ENCODE measurements around the gene MAD1L1. TPM values are rescaled to one million over a fixed set of nuclear protein-coding genes. Genes with fewer than 3 reads are reported as not detected.

Gene MAD1L1
- total RNA-seq, 2 experiments from 2014 or later: 157 to 160 TPM

DNA sequence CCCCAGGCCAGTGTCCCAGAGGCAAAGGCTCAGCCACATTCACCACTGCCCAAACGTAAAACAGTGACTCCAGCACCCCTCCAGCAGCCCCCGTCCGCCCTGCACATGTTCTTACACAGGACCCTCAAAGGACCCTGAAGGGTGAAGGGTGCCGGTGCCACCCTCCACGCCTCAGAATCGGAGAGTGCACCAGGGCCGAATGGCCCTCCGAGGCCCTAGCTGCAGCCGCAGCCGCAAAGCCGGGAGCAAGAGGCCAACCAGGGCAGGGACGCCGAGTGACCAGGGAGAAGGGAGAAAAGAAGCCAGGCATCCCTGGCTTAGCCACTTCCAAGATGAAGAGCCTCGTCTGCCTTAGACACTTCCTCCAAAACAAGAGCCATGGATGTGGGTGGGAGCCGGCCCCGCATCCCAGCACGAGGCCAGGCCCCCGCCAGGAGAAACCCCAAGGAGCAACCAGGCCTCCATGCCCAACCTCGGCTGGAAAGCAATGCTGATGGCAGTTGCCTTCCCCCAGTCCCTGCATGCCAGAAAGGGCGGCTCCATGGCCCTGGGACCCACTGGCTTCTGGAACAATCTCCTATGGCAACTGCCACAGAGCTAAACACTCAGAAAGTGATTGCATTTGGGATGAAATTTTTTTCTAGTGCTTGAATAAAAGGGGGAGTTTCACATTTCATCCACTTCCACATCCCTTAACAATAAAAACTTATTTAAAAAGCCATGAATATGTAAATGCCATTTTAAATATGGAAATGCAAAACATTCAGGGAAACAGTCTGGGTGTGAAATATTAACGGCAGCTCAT lies 92.3 kb downstream of the MAD1L1 start:
- no peak for TF ChIP-seq CTCF (IDR thresholded peaks at IDR 0.05)
- Histone ChIP-seq H3K27me3 (ENCODE audit: control insufficient read depth in 1 of 2, insufficient read depth in 2 of 2, low read length in 2 of 2) (no peaks in the 10 kb centered on the region), H3K36me3 (ENCODE audit: insufficient read depth, low read length) (peaks cover 19% of the 10 kb centered on the region), H3K4me3 (ENCODE audit: low read length) (no peak overlapping the region), H3K9me3 (ENCODE audit: control insufficient read depth in 1 of 2, insufficient read depth in 1 of 2, low read length in 2 of 2) (peaks cover 0 to 17% of the 10 kb centered on the region in 2 experiments), H3K4me1 (ENCODE audit: insufficient read depth, low read length) (peaks cover 15% of the 10 kb centered on the region), H3K27ac (ENCODE audit: low read depth in 1 of 2, low read length in 2 of 2) (no peak overlapping the region)
- intact Hi-C loops (cut with DNase I, micrococcal nuclease): no loop called here
- no peak overlapping the region for H3K27ac Mint-ChIP-seq
- H3K27me3 Mint-ChIP-seq: no peaks in the 10 kb centered on the region
- ChIA-PET CTCF (no interaction called here), POLR2A (interaction anchor here (0.7 kb wide), 1 partner anchor 293 kb away, joined by 3 read pairs; no protein-coding TSS in a partner anchor)
- H3K9me3 Mint-ChIP-seq: no peaks in the 10 kb centered on the region
- DNase-seq (no peak), ATAC-seq (ENCODE audit: poor library complexity) (no peak)
- H3K4me3 Mint-ChIP-seq: no peak overlapping the region
- peaks cover 13% of the 10 kb centered on the region for H3K4me1 Mint-ChIP-seq (ENCODE audit: low read depth)
- peaks cover 19% of the 10 kb centered on the region for H3K36me3 Mint-ChIP-seq (ENCODE audit: low read depth)

DNA sequence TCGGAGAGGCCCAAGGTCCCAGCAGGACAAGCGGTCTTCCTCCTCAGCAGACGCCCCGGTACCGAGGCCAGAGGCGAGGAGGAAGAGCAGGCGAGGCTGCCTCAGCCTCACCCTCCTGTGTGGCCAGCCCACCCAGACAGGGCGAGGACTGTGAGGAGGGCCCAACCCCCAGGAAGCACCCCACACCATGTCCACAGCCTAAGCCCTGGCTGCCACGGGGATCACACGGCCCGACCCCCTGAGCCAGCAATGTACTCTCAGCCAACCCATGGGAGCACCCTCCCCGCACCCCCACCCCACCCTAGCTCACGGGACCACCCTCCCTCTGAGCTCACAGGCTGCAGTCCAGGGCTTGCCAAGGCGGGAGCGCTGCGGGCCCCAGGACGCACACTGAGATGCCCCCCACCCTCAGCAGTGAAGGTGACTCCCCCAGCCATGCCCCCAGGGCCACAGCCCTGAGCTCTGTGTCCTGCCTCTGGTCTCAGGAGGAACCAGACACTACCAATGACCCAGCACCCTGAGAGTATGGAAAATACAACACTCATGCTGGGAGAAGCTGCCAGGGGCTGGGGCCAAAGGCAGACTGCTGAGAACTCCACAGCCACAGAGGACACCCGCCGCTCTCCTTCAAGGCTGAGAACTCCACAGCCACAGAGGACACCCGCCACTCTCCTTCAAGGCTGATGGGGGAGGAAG lies 93.6 kb downstream of the MAD1L1 start:
- Mint-ChIP-seq H3K4me3 (no peak overlapping the region), H3K9me3 (no peaks in the 10 kb centered on the region), H3K36me3 (ENCODE audit: low read depth) (peaks cover 13% of the 10 kb centered on the region), H3K27me3 (no peaks in the 10 kb centered on the region), H3K4me1 (ENCODE audit: low read depth) (peaks cover 13% of the 10 kb centered on the region), H3K27ac (no peak overlapping the region)
- H3K36me3 ChIP-seq (ENCODE audit: insufficient read depth, low read length): peaks cover 13% of the 10 kb centered on the region
- DNase-seq: no peak
- no peak for TF ChIP-seq CTCF (IDR thresholded peaks at IDR 0.05)
- no peaks in the 10 kb centered on the region for H3K27me3 ChIP-seq (ENCODE audit: control insufficient read depth in 1 of 2, insufficient read depth in 2 of 2, low read length in 2 of 2)
- intact Hi-C loops (cut with DNase I, micrococcal nuclease): no loop called here
- no peak for ATAC-seq (ENCODE audit: poor library complexity)
- peaks cover 0 to 17% of the 10 kb centered on the region in 2 experiments for H3K9me3 ChIP-seq (ENCODE audit: control insufficient read depth in 1 of 2, insufficient read depth in 1 of 2, low read length in 2 of 2)
- H3K27ac ChIP-seq (ENCODE audit: low read depth in 1 of 2, low read length in 2 of 2): peak overlapping the region in 1 of 2 donors; percentile 14
- CTCF ChIA-PET: no interaction called here
- POLR2A ChIA-PET: no interaction called here
- H3K4me3 ChIP-seq (ENCODE audit: low read length): no peak overlapping the region
- peaks cover 15% of the 10 kb centered on the region for H3K4me1 ChIP-seq (ENCODE audit: insufficient read depth, low read length)

GRCh38 chr7:2138146-2138765 lies 94.5 kb downstream of the MAD1L1 start:
- POLR2A ChIA-PET: no interaction called here

More at GRCh38 chr7:2138146-2138765, 94.5 kb downstream of the MAD1L1 start:
- peaks cover 13% of the 10 kb centered on the region for H3K4me1 Mint-ChIP-seq (ENCODE audit: low read depth)
- intact Hi-C loops (cut with DNase I, micrococcal nuclease): no loop called here
- TF ChIP-seq CTCF (IDR thresholded peaks at IDR 0.05): no peak
- peaks cover 8% of the 10 kb centered on the region for H3K36me3 Mint-ChIP-seq (ENCODE audit: low read depth)
- Histone ChIP-seq H3K9me3 (ENCODE audit: control insufficient read depth in 1 of 2, insufficient read depth in 1 of 2, low read length in 2 of 2) (peaks cover 0 to 9% of the 10 kb centered on the region in 2 experiments), H3K27ac (ENCODE audit: low read depth in 1 of 2, low read length in 2 of 2) (peak overlapping the region in 1 of 2 donors; percentile 14), H3K36me3 (ENCODE audit: insufficient read depth, low read length) (peaks cover 12% of the 10 kb centered on the region), H3K27me3 (ENCODE audit: control insufficient read depth in 1 of 2, insufficient read depth in 2 of 2, low read length in 2 of 2) (no peaks in the 10 kb centered on the region), H3K4me1 (ENCODE audit: insufficient read depth, low read length) (peaks cover 15% of the 10 kb centered on the region), H3K4me3 (ENCODE audit: low read length) (peak overlapping the region; percentile 19)
- CTCF ChIA-PET: no interaction called here
- H3K9me3 Mint-ChIP-seq: no peaks in the 10 kb centered on the region
- no peaks in the 10 kb centered on the region for H3K27me3 Mint-ChIP-seq
- DNase-seq (peak; percentile 36 to 73 (median 54)), ATAC-seq (ENCODE audit: poor library complexity) (peak; percentile 94)
- peak overlapping the region; percentile 84 for H3K27ac Mint-ChIP-seq
- H3K4me3 Mint-ChIP-seq: peak overlapping the region; percentile 60
